LoVo (cell line): Measurements from ENCODE around the gene IMP3.
"Not testable (repeated sequence)": the region's sequence is repeated elsewhere in the genome, so short reads cannot be mapped to it uniquely, and the experiment has no call there.

Experiments
- DNase-seq: peaks from one replicate; pipeline ENCODE4 v3.0.0-alpha.2; 2016; ENCODE audit warnings: low spot score

Gene IMP3

DNA sequence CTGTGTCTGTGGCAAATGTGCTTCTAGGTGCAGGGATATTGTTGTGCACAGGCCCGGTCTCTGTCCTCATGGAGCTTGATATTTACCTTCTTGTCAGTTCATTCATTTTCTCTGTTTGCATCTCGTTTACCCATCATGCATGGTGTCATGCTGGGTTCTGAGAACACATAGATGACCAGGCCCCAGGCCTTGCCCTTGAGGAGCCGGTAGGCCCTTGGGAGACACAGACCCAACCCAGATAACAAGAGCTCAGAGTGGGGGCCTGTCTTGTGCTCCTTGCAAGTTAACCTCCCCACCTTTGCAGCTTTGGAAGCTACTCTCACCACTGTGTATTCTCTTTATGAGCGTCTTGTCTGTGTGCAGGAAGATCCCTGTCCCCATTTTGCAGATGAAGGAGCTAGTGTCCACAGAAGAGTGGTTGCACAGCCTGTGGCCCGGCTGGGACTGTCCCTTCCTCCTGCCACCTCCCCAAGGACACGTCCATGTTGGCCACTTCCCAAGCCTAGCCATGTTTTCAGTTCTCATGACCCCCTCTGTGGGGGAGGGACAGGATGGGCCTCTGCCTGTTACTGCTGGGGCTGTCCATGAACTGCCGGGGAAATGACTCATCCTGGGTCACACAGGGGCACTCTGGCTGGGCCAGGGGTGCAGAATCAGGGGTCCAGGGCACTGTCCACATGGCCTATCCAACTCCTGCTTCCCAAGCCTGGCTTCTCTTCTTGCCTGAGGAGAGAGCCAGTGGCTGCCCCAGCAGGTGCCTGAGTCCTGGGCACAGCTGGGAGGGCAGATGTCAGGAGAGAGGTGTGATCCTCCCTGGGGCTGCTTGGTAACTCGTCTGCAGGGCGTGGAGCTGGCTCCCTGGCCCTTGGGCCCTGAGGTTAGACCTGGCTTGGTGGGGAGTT is 11.1 kb upstream of the IMP3 start:
- no peak for DNase-seq

GRCh38 chr15:75649848-75650247 is 9.8 kb upstream of the IMP3 start:
- no peak for DNase-seq

DNA sequence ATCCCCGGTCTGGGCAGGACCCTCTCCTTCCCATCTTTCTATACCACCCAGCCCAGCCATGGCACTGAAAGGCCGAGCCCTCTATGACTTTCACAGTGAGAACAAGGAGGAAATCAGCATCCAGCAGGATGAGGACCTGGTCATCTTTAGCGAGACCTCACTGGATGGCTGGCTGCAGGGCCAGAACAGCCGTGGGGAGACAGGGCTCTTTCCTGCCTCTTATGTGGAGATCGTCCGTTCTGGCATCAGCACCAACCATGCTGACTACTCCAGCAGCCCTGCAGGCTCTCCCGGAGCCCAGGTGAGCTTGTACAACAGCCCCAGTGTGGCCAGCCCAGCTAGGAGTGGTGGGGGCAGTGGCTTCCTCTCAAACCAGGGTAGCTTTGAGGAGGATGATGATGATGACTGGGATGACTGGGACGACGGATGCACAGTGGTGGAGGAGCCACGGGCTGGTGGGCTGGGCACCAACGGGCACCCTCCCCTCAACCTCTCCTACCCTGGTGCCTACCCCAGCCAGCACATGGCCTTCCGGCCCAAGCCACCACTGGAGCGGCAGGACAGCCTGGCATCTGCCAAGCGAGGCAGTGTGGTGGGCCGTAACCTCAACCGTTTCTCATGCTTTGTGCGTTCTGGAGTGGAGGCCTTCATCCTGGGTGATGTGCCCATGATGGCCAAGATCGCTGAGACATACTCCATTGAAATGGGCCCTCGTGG is 9.2 kb upstream of the IMP3 start:
- no peak for DNase-seq

DNA sequence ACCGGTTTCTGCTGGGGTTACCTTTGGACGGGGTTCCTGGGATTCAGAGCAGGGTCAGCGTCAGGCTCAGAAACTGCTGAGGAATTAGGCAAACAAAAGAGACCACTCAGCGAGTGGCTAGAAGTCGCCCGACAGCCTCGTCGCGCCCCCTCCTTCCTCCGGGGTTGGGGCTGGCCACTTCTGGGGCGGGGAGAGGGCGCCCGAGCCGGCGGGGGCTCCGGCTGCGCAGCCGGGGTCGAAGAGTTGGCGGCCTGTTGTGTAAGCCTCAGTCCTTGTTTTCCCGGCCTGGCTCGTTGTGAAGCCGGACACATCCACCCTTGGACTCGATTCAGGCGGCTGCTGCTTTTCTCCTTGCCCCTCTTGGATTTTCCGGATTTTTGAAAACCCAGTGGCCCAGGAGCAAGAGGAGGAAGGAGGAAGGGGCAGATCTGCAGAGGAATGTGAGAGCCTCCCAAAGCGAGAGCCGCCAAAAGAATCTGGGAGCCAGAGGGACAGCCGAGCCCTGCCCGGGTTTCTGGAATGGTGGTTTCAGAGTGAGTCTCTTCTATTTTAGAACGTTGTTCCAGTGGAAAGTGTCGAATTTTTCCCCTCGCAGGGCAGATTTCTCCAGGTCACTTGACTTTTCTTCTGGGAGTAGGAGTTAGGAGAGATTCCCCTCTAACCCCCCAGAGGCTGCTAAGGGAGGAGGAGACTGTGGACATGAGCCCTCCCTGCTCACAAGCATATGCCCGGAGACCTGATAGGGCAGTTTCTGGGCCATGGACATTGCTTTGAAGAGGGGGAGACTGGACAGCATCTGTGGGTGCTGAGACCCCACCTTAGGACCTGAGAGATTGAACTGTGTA is 8.4 kb upstream of the IMP3 start:
- DNase-seq, result no peak

- peak; percentile 83 for DNase-seq
Observed at GRCh38 chr15:75647370-75648155, 7.5 kb upstream of the IMP3 start, which contains the start of gene SNX33. Gene SNX33 (plus strand): TSS chr15:75647912. CDS start chr15:75649103, 1,191 bp downstream.

- no peak for DNase-seq
Observed at GRCh38 chr15:75646944-75647364, 6.9 kb upstream of the IMP3 start.

DNA sequence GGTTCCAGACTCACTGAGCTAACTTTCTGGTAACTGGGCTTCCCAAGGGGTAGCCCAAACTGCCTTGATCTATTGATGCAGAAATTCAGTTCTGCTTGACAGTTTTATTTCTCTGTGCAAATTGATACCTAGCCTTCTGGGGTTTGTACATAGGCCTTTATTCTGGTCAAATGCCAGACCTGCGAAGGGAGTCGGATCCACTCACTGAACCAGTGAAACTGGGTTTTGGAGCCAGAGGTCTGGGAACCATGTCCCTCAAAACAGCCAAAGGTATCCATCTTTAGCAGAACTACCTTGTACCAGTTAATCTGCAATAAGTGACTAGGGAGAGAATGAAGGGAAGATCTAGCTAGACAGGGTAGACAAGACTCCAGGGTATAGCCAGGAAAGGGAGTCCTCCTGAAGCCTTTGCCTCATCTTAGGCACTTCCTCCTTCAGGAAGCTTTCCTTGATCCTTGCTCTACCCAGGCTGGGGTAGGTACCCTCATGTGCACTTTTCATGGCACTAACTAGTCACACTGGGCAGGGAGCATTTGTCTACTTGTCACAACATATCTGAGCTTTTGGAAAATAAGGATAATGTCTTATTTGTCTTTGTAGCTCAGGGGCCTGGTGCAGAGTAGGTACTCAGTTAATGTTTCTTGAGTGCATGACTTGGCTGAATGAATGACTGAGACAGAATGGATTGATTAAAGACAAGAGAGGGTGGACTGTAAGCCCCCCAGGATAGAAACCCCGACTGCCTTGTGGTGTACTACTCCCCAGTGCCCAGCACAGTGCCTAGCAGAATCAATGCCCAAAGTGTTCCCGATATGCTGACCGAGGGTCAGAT is 6.3 kb upstream of the IMP3 start:
- DNase-seq, result no peak

- DNase-seq, result no peak
Observed at GRCh38 chr15:75644376-75644775, 4.4 kb upstream of the IMP3 start.

DNA sequence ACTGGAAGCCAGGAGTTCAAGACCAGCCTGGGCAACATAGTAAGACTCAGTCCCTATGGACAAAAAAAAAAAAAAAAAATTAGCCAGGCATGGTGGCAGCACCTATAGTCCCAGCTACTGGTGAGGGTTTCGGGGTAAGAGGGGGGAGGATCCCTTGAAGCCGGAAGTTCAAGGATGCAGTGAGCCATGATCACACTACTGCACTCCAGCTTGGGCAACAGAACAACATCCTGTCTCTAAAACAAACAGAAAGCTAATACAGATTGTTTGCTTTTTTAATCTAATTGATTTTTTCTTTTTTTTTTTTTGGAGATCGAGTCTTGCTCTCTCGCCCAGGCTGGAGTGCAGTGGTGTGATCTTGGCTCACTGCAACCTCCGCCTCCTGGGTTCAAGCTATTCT is 1.6 kb upstream of the IMP3 start:
- no peak for DNase-seq

- DNase-seq, result no peak
Observed at GRCh38 chr15:75641179-75641503, 1.1 kb upstream of the IMP3 start.

DNA sequence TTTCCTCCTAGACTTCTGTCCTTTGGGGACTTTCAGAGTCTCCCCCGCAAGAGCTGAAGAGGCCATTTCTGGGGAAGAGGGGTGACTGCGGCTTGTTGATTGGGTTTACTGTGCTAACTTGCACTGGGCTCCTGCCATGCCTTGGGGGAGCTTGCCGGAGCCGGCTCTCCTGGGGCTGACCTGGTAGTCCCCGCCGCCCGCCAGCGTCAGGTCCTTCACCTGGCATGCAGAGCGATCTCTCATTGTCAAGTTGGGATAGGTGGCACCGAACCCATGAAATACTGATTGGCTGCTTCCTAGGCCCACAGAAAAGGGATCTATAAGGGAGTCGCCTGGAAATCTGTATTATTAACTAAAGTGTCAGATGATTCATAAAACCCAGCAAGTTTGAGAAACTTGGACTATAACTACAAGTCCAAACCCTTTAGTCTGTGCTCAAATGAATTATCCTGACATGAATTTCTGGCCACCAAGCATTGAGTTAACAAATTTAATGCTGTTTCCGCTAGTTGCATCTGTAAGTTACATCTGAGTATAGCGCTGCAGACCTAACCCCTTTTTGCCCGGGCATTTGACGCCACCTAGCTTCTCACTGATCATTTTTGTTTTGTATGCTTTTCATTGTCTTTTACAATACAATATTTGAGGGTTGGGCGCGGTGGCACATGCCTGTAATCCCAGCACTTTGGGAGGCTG is 607 bp upstream of the IMP3 start:
- peak; percentile 64 for DNase-seq

DNA sequence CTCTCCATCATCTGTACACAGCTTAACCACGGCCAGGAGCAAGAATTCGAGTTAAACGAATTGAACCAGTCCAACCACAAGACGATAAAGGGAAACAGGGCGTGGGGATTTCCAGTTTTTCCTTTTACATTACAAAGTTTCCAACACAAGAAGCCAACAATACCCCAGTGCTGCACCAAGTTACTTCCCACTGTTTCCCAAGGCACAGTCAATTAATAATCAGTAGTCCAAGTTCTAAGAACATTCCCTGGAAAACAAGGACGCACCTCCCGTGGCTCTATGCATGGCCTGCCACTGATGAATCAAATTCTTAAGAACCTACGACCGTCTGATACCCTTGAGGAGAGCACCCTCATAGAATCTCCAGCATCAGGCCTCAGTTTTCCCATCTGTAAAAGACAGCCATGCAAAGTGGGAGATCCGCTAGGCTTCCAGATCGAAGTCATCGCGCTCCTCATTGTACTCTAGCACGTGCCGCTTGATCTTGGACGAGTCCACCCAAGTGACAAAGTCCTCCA is 774 bp downstream of the IMP3 start:
- DNase-seq, result no peak

- no peak for DNase-seq
Observed at GRCh38 chr15:75637245-75638009, 2.6 kb downstream of the IMP3 start.

DNA sequence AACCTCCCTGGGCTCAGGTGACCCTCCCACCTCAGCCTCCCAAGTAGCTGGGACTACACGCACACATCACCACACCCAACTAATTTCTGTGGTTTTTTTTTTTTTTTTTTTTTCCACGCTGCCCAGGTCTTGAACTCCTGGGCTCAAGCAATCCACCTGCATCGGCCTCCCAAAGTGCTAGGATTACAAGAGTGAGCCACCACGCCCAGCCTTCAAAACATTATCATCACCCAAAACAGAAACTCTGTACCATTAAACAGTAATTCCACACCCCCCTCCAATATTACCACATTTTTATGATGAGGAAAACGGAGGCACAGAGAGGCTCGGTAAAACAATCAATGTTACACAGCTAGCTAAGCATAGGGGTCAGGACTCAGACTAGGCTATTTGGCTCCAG is 4.0 kb downstream of the IMP3 start:
- DNase-seq, result no peak

GRCh38 chr15:75633922-75634321 is 6.1 kb downstream of the IMP3 start:
- DNase-seq, result not testable (repeated sequence)

DNA sequence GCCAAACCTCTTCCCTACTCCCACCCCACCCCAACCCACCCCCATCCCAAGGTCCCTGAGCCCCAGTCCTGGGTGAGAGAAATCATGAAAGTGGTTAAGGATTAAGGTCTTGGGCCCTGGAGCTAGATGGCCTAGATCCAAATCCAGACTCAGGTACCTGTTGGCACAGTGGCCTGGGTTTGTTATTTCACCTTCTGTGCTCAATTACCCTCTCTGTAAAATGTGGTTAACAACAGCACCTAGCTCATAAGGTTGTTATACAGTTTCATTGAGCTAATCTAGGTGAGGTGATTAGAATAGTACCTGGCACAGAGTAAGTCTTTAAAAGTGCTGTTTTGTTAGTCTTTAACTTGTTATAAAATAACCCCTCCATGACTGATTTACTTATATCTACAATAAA is 8.1 kb downstream of the IMP3 start:
- DNase-seq, result no peak

DNA sequence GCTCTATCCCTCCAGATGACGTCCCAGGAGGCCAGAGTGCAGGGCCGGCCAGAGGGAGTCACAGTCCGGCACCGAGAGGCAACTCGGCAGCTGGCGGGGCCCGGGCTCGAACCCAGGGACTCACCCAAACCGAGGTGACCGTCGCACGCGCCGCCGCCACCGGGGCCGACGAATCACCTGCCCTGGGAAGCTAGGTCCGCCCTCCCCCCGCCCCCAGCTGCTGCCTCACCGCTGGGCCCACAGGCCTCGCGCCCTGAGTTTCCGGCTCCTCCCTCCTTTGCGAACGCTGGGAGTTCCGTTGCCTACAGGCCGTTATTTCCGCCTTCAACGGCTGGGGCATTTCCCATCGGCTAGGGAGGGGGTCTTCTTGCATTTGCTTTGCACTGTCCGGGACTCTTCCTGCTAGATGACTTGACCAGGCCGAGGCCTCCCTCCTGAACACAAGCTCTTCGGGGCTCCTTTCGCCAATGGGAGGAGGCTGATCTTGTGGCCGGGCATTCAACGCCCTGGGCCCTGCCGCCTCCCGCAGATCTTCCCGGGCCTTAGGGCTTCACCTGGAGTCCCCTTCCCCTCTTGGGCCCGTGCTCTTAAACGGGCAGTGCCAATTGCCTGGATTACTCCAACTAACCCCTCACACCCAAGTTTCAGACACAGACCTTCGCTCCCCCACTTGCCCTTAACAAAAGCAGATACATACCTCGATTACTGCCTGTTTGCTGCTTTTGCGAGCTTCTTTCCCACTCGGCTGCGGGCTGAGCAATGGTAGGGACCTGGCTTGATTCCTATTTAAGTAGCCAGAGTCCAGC is 14.3 kb downstream of the IMP3 start, which contains the start of gene SNUPN:
Gene SNUPN (minus strand): TSS at position 184 of the 806 bp plus-strand sequence. CDS start 4,674 bp downstream, outside the sequence.
- DNase-seq, result peak; percentile 94

DNA sequence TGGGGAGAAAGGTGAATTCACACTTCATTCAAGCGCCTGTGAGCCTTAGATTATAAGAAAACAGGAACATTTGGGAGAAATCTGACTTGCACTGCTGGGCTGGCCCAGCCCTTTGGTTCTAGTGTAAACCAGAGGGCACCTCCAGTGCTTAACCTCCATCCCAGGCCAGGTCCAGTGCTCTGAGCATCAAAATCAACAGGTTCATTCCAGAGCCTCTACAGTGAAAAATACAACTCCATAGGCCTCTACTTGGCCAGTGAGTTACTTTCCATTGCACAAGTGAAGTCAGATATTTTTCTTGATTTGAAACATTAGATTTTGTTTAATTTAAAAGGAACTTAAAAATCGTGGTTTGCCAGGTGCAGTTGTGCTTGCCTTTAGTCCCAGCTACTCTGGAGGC is 17.5 kb downstream of the IMP3 start:
- no peak for DNase-seq
